ENCODE results near the gene RASGRF2.

DNA sequence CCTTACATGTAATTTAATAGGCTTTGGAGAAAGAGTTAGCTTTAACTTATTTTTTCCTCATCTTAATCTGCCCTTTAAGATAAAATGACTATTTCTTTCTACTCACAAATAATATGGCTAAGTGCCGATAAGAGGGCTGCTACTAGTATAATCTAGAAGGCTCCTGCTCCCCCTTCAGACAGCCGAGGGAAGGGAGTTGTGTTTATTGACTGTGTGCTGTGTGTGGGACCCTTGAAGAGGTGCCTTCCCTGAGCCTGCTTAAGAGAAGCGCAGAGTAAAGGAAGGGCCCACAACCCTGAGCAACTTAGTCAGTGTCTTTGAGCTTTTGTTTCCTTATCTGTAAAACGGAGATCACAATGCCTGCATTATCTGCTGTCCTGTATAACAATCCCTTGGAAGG, 244.9 kb downstream of the RASGRF2 start:
- TF ChIP-seq, protein P1, sequence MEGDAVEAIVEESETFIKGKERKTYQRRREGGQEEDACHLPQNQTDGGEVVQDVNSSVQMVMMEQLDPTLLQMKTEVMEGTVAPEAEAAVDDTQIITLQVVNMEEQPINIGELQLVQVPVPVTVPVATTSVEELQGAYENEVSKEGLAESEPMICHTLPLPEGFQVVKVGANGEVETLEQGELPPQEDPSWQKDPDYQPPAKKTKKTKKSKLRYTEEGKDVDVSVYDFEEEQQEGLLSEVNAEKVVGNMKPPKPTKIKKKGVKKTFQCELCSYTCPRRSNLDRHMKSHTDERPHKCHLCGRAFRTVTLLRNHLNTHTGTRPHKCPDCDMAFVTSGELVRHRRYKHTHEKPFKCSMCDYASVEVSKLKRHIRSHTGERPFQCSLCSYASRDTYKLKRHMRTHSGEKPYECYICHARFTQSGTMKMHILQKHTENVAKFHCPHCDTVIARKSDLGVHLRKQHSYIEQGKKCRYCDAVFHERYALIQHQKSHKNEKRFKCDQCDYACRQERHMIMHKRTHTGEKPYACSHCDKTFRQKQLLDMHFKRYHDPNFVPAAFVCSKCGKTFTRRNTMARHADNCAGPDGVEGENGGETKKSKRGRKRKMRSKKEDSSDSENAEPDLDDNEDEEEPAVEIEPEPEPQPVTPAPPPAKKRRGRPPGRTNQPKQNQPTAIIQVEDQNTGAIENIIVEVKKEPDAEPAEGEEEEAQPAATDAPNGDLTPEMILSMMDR (IDR thresholded peaks at IDR 0.05; ENCODE audit: insufficient read depth, low read length), result no peak
- TF ChIP-seq SPI1 (IDR thresholded peaks at IDR 0.05; ENCODE audit: borderline replicate concordance, low read depth), result no peak
- no peak for TF ChIP-seq POLR2AphosphoS5 (IDR thresholded peaks at IDR 0.05; ENCODE audit: low read depth)
